Loucy (cell line): Measurements from ENCODE around the gene TXNRD2.

Source experiments
- EZH2phosphoT487 ChIP-seq: fragments of 200-600 bp; IDR thresholded peaks from 2 replicates; pipeline ENCODE4 v1.6.1; 2018; ENCODE audit warnings: antibody characterized with exemption, mild to moderate bottlenecking, moderate library complexity, borderline replicate concordance
- TF ChIP-seq, protein P1 (sequence below): fragments of 200-600 bp; sonication (generic); conservative IDR thresholded peaks from 2 replicates; pipeline ENCODE4 v1.5.1; 2014; ENCODE audit warnings: mild to moderate bottlenecking, antibody characterized with exemption, low read length

DNA sequence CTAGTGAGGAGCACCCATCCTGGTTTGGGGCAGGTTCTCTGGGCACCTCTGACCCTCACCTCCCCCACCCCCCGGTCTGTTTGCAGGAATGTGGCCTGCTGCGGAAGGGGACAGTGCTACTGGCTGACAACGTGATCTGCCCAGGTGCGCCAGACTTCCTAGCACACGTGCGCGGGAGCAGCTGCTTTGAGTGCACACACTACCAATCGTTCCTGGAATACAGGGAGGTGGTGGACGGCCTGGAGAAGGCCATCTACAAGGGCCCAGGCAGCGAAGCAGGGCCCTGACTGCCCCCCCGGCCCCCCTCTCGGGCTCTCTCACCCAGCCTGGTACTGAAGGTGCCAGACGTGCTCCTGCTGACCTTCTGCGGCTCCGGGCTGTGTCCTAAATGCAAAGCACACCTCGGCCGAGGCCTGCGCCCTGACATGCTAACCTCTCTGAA lies 26.9 kb upstream of the TXNRD2 start:
- TF ChIP-seq, protein P1, sequence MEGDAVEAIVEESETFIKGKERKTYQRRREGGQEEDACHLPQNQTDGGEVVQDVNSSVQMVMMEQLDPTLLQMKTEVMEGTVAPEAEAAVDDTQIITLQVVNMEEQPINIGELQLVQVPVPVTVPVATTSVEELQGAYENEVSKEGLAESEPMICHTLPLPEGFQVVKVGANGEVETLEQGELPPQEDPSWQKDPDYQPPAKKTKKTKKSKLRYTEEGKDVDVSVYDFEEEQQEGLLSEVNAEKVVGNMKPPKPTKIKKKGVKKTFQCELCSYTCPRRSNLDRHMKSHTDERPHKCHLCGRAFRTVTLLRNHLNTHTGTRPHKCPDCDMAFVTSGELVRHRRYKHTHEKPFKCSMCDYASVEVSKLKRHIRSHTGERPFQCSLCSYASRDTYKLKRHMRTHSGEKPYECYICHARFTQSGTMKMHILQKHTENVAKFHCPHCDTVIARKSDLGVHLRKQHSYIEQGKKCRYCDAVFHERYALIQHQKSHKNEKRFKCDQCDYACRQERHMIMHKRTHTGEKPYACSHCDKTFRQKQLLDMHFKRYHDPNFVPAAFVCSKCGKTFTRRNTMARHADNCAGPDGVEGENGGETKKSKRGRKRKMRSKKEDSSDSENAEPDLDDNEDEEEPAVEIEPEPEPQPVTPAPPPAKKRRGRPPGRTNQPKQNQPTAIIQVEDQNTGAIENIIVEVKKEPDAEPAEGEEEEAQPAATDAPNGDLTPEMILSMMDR = no peak
- no peak for TF ChIP-seq EZH2phosphoT487
